H1 (cell line): Measurements from ENCODE around the gene SEMG2. TPM values are rescaled to one million over a fixed set of nuclear protein-coding genes. Genes with fewer than 3 reads are reported as not detected.

Experiments used
- CTCF ChIA-PET: fragments of 300-600 bp; sonication (Branson Sonifier 250); formaldehyde crosslinking; loops from one replicate; lab custom pipeline; 2021; ENCODE audit not compliant: partially characterized antibody; lab: Charles Lee
- POLR2A ChIA-PET: fragments of 300-600 bp; sonication (Branson Sonifier 250); formaldehyde crosslinking; loops from one replicate; lab custom pipeline; 2021; ENCODE audit warnings: inconsistent platforms; ENCODE audit not compliant: partially characterized antibody; lab: Charles Lee
- DNase-seq, 2 experiments: peaks; one replicate each; pipeline versions ENCODE4 v3.0.0 to v3.0.0-alpha.2; 2010 to 2022; ENCODE audit warnings: low spot score in 2 of 2, low read depth in 1 of 2, mixed read lengths in 1 of 2
- FAIRE-seq: peaks from 2 replicates; lab custom pipeline; 2011; peaks lifted over from hg19 to GRCh38; lab: Jason Lieb, UNC
- H2AFZ ChIP-seq: 2 replicates; pipeline ENCODE4 v1.8.1; 2012; ENCODE audit warnings: low read length, inconsistent platforms
- H2AK5ac ChIP-seq: 2 replicates; pipeline ENCODE4 v1.6.1; 2013; ENCODE audit warnings: low read depth, low read length
- H2BK120ac ChIP-seq: replicated peaks from 2 replicates; pipeline ENCODE3; 2013; ENCODE audit warnings: low read depth, low read length, inconsistent platforms
- H2BK12ac ChIP-seq: 2 replicates; pipeline ENCODE4 v1.6.1; 2013; ENCODE audit warnings: low read depth, low read length
- H2BK15ac ChIP-seq: 2 replicates; pipeline ENCODE4 v1.6.1; 2013; ENCODE audit warnings: low read length
- H2BK20ac ChIP-seq: 2 replicates; pipeline ENCODE4 v1.6.1; 2013; ENCODE audit warnings: low read length
- H2BK5ac ChIP-seq: 2 replicates; pipeline ENCODE4 v1.6.1; 2013; ENCODE audit warnings: low read depth, low read length
- H3K14ac ChIP-seq: 2 replicates; pipeline ENCODE4 v1.6.1; 2013; ENCODE audit warnings: inconsistent platforms; ENCODE audit not compliant: insufficient read length
- H3K18ac ChIP-seq: 2 replicates; pipeline ENCODE4 v1.6.1; 2013; ENCODE audit warnings: low read length; ENCODE audit errors: extremely low read depth
- H3K23ac ChIP-seq: 2 replicates; pipeline ENCODE4 v1.6.1; 2013; ENCODE audit warnings: inconsistent platforms; ENCODE audit not compliant: insufficient read length
- H3K23me2 ChIP-seq: 2 replicates; pipeline ENCODE4 v1.6.1; 2013; ENCODE audit warnings: low read depth, low read length
- H3K27ac ChIP-seq: 2 replicates; pipeline ENCODE4 v1.6.1; 2011; ENCODE audit warnings: low read depth, low read length, inconsistent platforms
- H3K27me3 ChIP-seq, 4 experiments: replicated peaks in 1 of 4; 1 replicate in 1 of 4; 2 replicates in 3 of 4; pipeline versions ENCODE4 v1.6.1 to v1.8.1; 2011 to 2013; ENCODE audit warnings: low read length in 3 of 4, mild to moderate bottlenecking in 3 of 4, inconsistent platforms in 2 of 4, mixed read lengths in 2 of 4, moderate library complexity in 1 of 4; ENCODE audit not compliant: control insufficient read depth in 3 of 4, insufficient read depth in 3 of 4; ENCODE audit errors: extremely low read depth in 1 of 4
- H3K36me3 ChIP-seq, 4 experiments: 2 replicates each; pipeline versions ENCODE4 v1.6.1 to v1.8.1; 2011 to 2013; ENCODE audit warnings: mild to moderate bottlenecking in 4 of 4, low read length in 3 of 4, moderate library complexity in 2 of 4, control low read depth in 1 of 4, inconsistent platforms in 1 of 4; ENCODE audit not compliant: insufficient read depth in 4 of 4, control insufficient read depth in 2 of 4
- H3K4ac ChIP-seq: replicated peaks from 2 replicates; pipeline ENCODE3; 2013; ENCODE audit warnings: low read length, low read depth, mixed read lengths, inconsistent platforms; ENCODE audit not compliant: insufficient read length
- H3K4me1 ChIP-seq, 4 experiments: replicated peaks in 1 of 4; 1 replicate in 1 of 4; 2 replicates in 3 of 4; pipeline versions ENCODE4 v1.6.1 to v1.8.1; 2011 to 2013; ENCODE audit warnings: low read length in 3 of 4, inconsistent platforms in 2 of 4, mixed read lengths in 1 of 4; ENCODE audit not compliant: insufficient read depth in 4 of 4, control insufficient read depth in 3 of 4
- H3K4me2 ChIP-seq, 2 experiments: 2 replicates each; pipeline versions ENCODE4 v1.6.1 to v1.8.1; 2011 to 2013; ENCODE audit warnings: low read depth in 2 of 2, low read length in 2 of 2, control low read depth in 1 of 2, inconsistent platforms in 1 of 2, mild to moderate bottlenecking in 1 of 2; ENCODE audit not compliant: insufficient read depth in 1 of 2
- H3K4me3 ChIP-seq, 4 experiments: fragments of 200-600, 300-600 bp in 1 of 4; sonication (generic), shearing (Covaris generic), sonication (Bioruptor Twin) in 1 of 4; 2 replicates each; pipeline versions ENCODE4 v1.5.1 to v1.8.1; 2011 to 2016; ENCODE audit warnings: low read length in 4 of 4, low read depth in 3 of 4, control low read depth in 2 of 4, inconsistent platforms in 2 of 4, mild to moderate bottlenecking in 2 of 4, mixed read lengths in 1 of 4, moderate library complexity in 1 of 4; ENCODE audit not compliant: insufficient read depth in 2 of 4; ENCODE audit errors: extremely low read depth in 1 of 4
- H3K56ac ChIP-seq: replicated peaks from 2 replicates; pipeline ENCODE3; 2013; ENCODE audit warnings: low read depth, mild to moderate bottlenecking, mixed read lengths, low read length, inconsistent platforms; ENCODE audit not compliant: insufficient read length
- H3K79me1 ChIP-seq: 2 replicates; pipeline ENCODE4 v1.6.1; 2013; ENCODE audit warnings: low read depth, low read length, control low read depth
- H3K79me2 ChIP-seq, 2 experiments: 2 replicates each; pipeline versions ENCODE4 v1.6.1 to v1.8.1; 2012 to 2013; ENCODE audit warnings: low read length in 2 of 2, mild to moderate bottlenecking in 2 of 2, inconsistent platforms in 1 of 2; ENCODE audit not compliant: insufficient read depth in 2 of 2, control insufficient read depth in 1 of 2
- H3K9ac ChIP-seq, 4 experiments: replicated peaks in 1 of 4; 1 replicate in 1 of 4; 2 replicates in 3 of 4; pipeline versions ENCODE4 v1.6.1 to v1.8.1; 2011 to 2013; ENCODE audit warnings: low read depth in 3 of 4, low read length in 3 of 4, control low read depth in 2 of 4, mild to moderate bottlenecking in 2 of 4, moderate library complexity in 2 of 4, inconsistent platforms in 1 of 4; ENCODE audit errors: extremely low read depth in 1 of 4
- H3K9me3 ChIP-seq, 2 experiments: 2 replicates each; pipeline versions ENCODE4 v1.6.1 to v1.8.1; 2012 to 2013; ENCODE audit warnings: mild to moderate bottlenecking in 2 of 2, moderate library complexity in 2 of 2, control low read depth in 1 of 2, inconsistent platforms in 1 of 2, low read depth in 1 of 2, low read length in 1 of 2, mixed read lengths in 1 of 2; ENCODE audit not compliant: insufficient read depth in 2 of 2
- H4K20me1 ChIP-seq, 2 experiments: replicated peaks in 1 of 2; 2 replicates each; pipeline versions ENCODE3 to v1.8.1; 2011 to 2013; ENCODE audit warnings: inconsistent platforms in 2 of 2, low read length in 2 of 2, mild to moderate bottlenecking in 1 of 2; ENCODE audit not compliant: insufficient read depth in 2 of 2, control insufficient read depth in 1 of 2
- H4K5ac ChIP-seq: 2 replicates; pipeline ENCODE4 v1.6.1; 2013; ENCODE audit warnings: low read length, low read depth, mixed read lengths, inconsistent platforms; ENCODE audit not compliant: insufficient read length
- H4K8ac ChIP-seq: 2 replicates; pipeline ENCODE4 v1.8.0; 2013; ENCODE audit warnings: mild to moderate bottlenecking, moderate library complexity, low read length, inconsistent platforms; ENCODE audit not compliant: insufficient read depth; ENCODE audit errors: extremely low read depth
- H4K91ac ChIP-seq: replicated peaks from 2 replicates; pipeline ENCODE3; 2013; ENCODE audit warnings: low read length, mixed read lengths, inconsistent platforms; ENCODE audit not compliant: insufficient read length
- BRCA1 ChIP-seq: IDR thresholded peaks from 2 replicates; pipeline ENCODE4 v1.6.1; 2012; ENCODE audit warnings: low read depth, low read length, improper control_type of control experiment
- HDAC6 ChIP-seq: IDR thresholded peaks from one replicate; pipeline ENCODE4 v1.7.1; 2012; ENCODE audit warnings: low read depth, mild to moderate bottlenecking, inconsistent platforms, low read length, moderate library complexity
- ZNF274 ChIP-seq: IDR thresholded peaks from 2 replicates; pipeline ENCODE4 v1.7.0; 2012; ENCODE audit warnings: low read length, borderline replicate concordance; ENCODE audit errors: extremely low read depth
- WGBS, 2 experiments: shearing (Covaris generic) in 1 of 2; methylation state at CpG; one replicate each; pipeline versions ENCODE4 v1.1.6 to v1.1.7; 2013 to 2015; ENCODE audit warnings: low lambda C conversion rate in 2 of 2, mixed read lengths in 2 of 2, inconsistent platforms in 1 of 2, low coverage in 1 of 2, missing lambda C conversion rate in 1 of 2; ENCODE audit not compliant: insufficient replicate concordance in 2 of 2, insufficient coverage in 1 of 2, insufficient read length in 1 of 2; ENCODE audit errors: extremely low coverage in 1 of 2, missing lambda C conversion rate in 1 of 2; 5-methylcytosine and 5-hydroxymethylcytosine counted together
- polyA plus RNA-seq, 7 experiments: library from polyadenylated mRNA; depleted of rRNA in 3 of 7; stranded (reverse) in 5 of 7; unstranded in 2 of 7; fragments of >200 nt in 5 of 7; fragments of 200-250 nt in 2 of 7; gene quantifications; 1 replicate in 5 of 7; 2 replicates in 1 of 7; 4 replicates in 1 of 7; pipeline versions ENCODE4 v1.2.1 to v1.2.3, GENCODE V29; 2011 to 2013; ENCODE audit warnings: missing spikeins in 2 of 7, mixed read lengths in 2 of 7
- total RNA-seq: library from RNA; stranded (reverse); fragmentation: NEBNext Ultra II Directional; extraction: Animal tissue kit (Norgen Biotek cat#: 25700); gene quantifications from 2 replicates; pipeline ENCODE4 v1.2.1, GENCODE V29; 2021
- TF ChIP-seq, protein P1 (sequence below), 3 experiments: IDR thresholded peaks; 1 replicate in 2 of 3; 2 replicates in 1 of 3; pipeline versions ENCODE4 v1.5.1 to v1.6.1; 2011; ENCODE audit warnings: low read length in 3 of 3, mild to moderate bottlenecking in 3 of 3, inconsistent platforms in 2 of 3, low read depth in 1 of 3, moderate library complexity in 1 of 3; ENCODE audit not compliant: insufficient read depth in 1 of 3; ENCODE audit errors: control extremely low read depth in 1 of 3

SEMG2 gene
- total and polyA plus RNA-seq, 2 of the 8 experiments (the other 6 are each of a cell fraction or from before 2014, with no cell fraction given), result not detected

DNA sequence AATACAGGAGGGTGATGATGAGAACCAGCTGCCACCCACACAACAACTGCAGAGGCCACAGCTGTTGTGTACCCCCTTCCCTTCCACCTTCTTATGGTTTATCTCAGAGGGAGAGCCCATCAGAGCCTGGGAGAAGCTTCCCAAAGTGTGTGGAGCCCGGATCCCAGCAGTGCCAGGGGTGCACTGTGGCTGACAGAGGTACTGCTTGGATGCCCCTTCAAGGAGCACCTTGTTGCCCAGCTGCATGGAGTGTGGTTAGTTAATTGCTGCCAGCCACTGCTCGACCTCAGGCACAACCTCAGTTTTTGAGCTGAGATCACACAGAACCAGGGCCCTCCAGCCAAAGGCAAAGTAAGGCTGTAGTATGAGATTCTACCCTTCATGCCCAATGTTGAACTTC lies 33.5 kb upstream of the SEMG2 start:
- no peak for DNase-seq

More for the DNA sequence above, 33.5 kb upstream of the SEMG2 start:
- Histone ChIP-seq H2BK5ac (no peak overlapping the region), H3K4ac (no peak overlapping the region), H3K79me1 (no peaks in the 10 kb centered on the region), H4K8ac (no peak overlapping the region), H3K4me1 (no peaks in the 10 kb centered on the region), H3K14ac (no peak overlapping the region), H3K79me2 (no peaks in the 10 kb centered on the region), H3K27ac (no peak overlapping the region), H3K23me2 (no peaks in the 10 kb centered on the region), H2BK15ac (no peak overlapping the region), H4K20me1 (no peaks in the 10 kb centered on the region), H3K36me3 (no peaks in the 10 kb centered on the region), H4K5ac (no peak overlapping the region), H3K27me3 (no peaks in the 10 kb centered on the region), H3K4me3 (no peak overlapping the region), H3K9me3 (no peaks in the 10 kb centered on the region), H2BK12ac (no peak overlapping the region), H3K9ac (no peak overlapping the region), H2BK120ac (no peak overlapping the region), H4K91ac (no peak overlapping the region), H2AK5ac (no peak overlapping the region), H3K23ac (no peak overlapping the region), H3K18ac (no peak overlapping the region), H2AFZ (no peak overlapping the region), H3K4me2 (no peak overlapping the region), H3K56ac (no peak overlapping the region), H2BK20ac (no peak overlapping the region)
- TF ChIP-seq HDAC6, result no peak
- no peak for TF ChIP-seq BRCA1
- no peak for TF ChIP-seq ZNF274
- TF ChIP-seq, protein P1, sequence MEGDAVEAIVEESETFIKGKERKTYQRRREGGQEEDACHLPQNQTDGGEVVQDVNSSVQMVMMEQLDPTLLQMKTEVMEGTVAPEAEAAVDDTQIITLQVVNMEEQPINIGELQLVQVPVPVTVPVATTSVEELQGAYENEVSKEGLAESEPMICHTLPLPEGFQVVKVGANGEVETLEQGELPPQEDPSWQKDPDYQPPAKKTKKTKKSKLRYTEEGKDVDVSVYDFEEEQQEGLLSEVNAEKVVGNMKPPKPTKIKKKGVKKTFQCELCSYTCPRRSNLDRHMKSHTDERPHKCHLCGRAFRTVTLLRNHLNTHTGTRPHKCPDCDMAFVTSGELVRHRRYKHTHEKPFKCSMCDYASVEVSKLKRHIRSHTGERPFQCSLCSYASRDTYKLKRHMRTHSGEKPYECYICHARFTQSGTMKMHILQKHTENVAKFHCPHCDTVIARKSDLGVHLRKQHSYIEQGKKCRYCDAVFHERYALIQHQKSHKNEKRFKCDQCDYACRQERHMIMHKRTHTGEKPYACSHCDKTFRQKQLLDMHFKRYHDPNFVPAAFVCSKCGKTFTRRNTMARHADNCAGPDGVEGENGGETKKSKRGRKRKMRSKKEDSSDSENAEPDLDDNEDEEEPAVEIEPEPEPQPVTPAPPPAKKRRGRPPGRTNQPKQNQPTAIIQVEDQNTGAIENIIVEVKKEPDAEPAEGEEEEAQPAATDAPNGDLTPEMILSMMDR (IDR thresholded peaks at IDR 0.05; ENCODE audit: control extremely low read depth in 1 of 3, insufficient read depth in 1 of 3, low read depth in 1 of 3, low read length in 3 of 3), result peak; percentile 10 to 34 (median 12); a peak in 2 of 4 replicates
- ChIA-PET CTCF (interaction anchor here (0.8 to 3.5 kb wide), 10 partner anchors 10 to 250 kb away, joined by 3 to 18 read pairs (median 4); partner anchors contain the start of gene PI3), POLR2A (interaction anchor here (0.8 kb wide), 1 partner anchor 12 kb away, joined by 3 read pairs; no protein-coding TSS in a partner anchor)
- 69% methylated on average over 2 of the region's 2 CpGs; no CpG with 5 or more reads in 1 of the 2 experiments for WGBS, 2 experiments
- FAIRE-seq, result no peak
